ENCODE data around the gene CDC14B.

The CDC14B gene

DNA sequence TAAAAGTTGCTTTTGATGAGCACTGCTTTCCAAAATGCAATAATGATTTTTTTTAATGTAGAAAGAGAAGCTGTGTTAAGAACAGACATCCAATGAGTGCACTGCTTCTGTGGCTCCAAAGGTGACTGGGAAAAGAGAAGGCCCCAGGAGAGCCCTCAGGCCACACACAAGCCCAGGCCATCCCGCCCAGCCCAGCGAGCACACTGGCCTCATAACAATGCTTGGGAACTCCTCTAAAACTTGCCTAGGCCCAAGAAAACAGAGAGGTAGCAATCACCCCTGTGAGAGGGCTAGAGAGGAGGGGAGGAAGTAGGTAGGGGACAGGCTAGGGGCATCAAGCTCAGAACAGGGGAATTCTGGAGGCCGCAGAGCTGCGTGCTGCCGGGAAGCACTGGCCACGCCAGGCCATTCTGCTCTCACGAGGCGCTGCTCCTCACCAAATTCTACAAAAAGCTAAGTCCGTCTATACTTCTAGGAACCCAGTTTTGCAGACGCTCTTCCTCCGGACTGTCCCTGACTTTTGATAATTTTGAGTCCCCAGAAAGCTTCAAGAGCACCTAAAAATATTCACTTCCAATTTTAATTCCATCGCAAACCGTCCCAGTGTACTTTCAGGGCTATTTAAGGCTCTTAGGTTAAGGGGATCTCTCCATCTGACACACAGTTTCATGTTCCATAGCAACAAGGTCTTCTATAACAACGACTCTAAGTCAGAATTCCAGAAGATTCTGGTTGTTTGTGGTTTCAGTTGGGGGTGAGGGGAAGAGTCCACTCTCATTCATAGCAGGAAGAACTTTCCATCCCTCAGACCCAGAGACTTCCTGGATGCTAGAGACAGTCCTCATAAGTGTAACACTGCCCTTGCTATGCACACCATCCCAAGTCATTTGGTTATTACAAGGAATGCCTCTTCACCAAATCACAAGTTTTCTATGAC is 118.7 kb downstream of the CDC14B start:
- no peak for DNase-seq

DNA sequence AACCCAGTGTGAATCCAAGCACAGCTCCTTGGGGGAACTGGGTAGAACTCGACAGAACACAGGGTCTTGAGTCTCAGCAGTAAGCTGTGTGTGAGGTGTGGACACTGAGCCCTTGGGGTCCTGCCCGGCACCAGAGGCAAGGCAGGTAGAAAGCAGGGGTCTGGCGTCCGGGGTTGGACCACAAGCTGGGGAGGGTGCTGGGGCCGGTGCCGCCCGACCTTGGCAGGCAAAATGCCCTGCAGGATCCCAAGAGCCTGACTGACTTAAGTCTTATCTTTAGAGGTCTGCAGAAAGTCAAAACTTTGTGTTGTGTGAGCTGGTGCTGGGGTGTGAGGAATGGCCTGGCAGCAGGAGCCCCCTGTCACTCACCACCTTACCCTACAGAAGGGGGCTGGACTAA is 120.4 kb downstream of the CDC14B start:
- no peak for DNase-seq

DNA sequence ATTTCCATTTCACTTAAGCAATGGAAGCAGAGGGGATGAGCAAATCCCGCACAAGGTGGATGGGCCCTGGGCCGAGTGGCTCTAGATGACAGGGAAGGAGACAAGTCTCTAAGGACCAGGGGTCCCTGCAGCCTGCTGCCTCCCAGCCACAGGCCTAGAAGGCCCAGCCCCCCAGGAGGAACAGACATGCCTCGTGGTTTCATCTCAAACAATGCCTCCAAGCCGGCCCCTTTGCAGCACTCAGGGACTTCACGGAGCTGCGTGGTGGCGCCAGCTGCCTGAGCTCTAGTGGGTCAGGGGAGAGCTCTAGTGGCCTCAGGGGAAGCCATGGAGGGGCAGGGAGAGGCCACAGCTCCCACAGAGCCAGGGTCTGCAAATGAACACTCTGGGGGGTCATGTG is 120.8 kb downstream of the CDC14B start:
- no peak for DNase-seq

DNA sequence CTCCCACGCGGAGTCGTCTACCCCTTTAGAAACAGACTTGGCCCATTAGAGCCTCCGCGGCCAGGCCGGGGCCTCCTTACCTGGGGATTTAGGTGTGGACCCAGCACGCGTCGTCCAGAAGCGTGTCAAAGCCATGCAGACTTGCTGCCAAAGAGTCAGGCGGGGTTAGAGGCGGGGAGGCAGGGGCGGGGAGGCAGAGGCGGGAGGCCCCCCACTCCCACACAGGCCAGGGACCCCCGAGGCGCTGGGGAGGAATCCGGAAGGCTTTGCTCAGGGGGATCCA is 122.6 kb downstream of the CDC14B start:
- no peak for DNase-seq

DNA sequence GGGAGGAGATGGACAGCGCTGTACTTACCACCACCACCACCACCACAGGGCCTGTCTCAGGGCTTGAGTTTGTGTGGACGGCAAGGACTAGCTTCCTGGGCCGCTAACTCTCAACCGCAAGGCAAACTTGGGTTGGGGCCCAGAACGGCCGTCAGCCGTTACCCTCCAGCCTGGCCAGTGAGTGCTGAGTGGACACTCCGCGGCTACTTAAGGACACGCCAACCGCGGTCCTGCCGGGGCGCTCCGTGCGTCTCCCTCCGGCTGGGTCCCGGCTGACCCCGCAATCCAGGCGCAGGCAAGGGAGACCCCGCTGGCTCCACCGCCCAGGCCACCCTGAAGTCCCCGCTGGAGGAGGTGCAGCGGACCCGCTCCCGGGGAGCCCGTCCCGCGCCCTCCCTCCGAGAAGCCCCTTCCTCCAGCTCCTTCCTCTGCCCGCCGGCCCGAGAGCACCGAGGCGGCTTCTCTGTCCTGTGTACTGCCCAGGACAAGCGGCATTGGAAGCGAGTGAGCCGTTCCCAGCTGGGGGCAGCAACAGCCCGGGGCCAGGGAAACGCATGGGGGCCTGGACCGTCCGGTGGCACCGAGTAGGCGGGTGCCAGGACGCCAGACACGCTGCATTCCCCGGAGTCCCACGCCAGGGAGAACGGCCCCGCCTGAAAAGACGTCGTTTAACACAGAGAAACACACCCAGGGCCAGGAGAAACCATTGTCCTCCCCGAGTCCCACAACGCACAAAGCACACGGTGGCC is 123.1 kb downstream of the CDC14B start:
- no peak for DNase-seq

DNA sequence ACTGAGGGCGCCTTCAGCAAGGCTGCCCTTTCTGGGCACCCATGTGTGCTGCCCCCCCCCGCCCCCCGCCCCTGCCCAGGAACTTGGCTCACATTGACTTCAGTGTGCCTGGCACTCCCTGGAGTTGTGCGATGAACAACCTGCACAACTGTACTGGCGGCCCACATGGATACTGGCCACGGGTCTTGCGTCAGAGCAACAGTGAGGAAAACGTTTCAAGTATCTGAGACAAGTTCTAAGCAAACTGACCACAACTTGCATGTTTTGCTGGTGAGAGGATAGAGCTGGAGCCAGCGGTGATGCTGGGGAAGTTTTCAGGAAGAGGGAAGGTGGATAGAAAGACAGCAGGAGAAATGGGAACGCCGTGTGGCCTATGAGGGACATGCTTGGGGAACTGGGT is 124.3 kb downstream of the CDC14B start:
- no peak for DNase-seq

DNA sequence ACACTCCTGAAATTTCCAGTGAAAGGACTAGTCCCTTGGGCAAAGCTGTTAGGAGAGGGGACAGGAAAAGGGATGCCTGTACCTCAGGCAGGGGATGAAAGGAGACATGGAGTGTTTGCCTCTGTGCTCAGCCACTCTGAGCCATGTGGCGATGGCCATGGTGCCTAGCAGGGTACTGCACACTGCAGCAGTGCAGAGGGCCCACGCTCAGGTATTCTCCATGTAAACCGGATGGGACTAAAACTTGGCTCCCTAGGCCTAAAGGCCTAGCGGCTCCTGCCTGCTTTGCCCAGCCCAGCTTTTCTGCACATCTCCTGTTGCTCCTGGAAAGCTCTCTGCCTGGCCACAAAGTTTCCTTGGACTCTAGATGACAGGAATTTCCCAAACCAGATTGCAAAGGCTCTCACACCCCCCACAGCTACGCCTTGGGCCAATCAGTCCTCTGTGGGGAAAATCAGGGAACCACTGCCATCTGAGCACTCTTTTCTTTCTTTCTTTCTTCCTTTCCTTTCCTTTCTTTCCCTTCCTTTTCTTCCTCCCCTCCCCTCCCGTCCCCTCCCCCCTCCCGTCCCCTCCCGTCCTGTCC is 125.3 kb downstream of the CDC14B start:
- no peak for DNase-seq

DNA sequence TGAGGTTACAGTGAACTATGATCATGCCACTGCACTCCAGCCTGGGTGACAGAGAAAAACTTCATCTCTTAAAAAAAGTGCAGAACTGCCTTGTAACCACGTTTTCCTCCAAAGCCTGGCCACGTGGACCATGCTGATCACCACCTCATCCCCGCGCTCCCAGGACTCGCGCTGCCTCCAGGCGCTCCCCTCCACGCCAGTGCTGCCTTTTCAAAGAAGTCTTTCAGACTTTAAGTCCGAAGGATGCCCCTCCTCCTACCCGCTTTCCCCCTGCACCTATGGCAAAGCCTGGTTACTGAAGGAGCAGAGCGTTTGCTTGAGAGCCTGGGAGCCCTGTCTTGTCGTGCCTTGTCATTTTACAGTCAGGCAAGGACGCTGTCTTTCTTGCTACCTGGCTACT is 125.9 kb downstream of the CDC14B start:
- DNase-seq, result no peak

DNA sequence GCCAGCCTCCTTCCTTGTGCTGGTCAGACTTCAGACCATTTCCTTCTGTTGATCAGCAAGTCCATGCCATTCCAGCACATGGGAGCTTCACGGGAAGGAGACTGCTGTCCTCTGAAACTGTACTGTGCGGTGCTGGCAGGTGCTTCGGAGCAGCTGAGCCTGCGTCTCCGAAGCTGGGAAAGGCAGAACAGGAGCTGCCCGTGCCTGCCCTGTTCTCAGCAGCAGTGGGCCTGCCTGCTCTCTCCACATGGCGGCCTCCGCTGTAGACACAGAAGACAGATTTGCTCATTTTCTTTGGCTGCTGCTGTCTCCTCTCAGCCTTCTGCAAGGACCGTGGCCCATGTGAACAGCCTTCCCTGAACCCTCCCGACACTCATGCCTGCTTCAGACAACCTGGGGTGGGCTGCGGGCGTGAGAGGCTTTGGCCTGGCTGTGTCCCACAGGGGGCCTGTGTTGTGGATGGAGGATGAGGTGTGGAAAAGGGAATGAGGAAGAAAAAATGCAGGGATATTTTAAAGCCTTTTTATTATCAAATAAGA is 126.6 kb downstream of the CDC14B start:
- DNase-seq, result no peak

DNA sequence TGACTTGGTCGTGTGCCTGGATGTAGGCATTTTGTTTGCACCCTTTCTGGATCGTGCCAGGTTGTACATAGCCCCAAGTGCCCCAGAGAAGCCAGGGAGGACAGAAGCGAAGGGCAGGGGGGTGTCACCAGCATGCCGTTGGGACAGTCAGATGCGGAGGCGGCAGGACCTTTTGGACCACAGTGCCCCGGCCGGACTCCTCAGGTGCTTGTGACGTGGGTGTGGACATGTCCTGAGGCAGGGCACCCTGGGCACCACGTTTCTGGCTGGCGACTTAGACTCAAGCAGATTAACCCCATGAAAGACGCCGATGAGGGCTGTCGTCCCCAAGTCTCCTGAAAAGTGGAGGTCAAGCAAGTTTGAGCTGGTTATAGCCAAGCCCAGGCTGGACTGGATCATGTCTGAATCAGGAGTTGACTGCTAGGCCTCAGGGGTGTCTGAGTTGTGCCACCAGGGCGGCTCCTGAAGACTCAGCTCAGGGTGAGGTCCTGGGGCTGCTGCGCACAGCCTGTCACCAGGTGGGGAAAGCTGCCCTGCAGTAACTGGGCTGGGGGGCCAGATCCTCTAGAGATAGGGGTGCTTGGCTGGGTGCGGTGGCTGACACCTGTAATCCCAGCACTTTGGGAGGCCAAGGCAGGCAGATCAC is 127.6 kb downstream of the CDC14B start:
- DNase-seq, result no peak

DNA sequence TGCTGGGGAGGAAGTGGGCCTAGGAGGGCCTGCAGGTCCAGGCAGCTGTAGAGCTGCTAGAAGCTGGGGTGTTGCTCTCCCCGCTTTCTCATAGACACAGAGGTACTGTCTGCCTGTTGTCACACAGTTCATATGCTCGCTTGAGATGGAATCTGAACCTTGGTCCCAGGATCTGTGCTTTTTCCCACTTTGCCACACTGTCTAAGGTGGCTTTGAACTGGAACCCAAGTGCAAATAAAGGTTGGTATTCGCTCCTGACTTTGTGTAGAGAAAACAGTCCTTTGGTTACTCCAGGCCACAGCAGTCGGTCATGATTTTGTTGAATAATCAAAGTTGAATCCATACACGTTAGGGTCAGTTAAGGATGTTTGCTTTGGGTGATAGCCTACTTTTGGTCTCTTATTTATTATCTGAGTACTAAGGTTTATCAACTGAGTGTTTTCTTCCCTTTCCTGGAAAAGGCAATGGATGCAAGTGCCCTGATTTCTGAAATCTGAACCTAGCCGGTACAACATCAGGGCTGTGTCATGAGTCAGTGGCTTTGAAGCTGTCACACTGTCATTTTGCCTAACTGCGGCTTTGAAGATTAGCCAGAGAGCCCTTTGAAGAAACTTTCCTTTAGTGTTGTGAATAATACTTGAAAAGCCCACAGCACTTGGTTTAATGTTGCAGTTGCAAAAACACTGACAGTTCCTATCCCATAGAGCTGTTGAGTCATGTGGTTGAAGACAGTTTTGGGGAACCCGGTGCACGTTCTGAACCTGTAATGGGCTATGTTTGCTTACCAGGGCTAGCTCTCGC is 128.4 kb downstream of the CDC14B start:
- DNase-seq, result no peak

DNA sequence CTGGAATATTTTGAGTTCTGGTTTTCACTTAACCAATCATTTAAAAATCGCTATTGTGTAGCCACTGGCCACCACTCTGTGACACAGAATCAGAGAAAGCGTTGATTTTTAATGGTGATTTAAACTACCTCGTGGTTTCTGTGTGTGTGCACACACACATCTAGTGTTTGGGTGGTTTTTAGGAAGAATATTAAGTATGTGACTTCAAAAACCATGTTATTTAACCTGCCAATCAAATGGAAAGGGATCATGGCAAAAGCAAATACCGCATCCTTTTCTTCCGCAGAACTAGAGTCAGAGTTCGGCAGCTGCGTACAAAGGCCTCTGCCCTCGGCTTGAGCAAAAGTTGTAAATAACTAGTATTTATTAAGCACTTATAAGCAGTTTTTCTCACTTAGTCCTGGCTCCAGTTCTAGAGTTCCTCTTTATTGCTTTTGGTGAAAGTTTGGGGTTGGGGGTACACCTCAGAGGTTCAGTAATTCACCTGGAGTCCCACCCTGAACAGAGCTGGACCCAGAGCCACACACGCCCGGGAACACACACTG is 129.0 kb downstream of the CDC14B start:
- DNase-seq, result no peak

DNA sequence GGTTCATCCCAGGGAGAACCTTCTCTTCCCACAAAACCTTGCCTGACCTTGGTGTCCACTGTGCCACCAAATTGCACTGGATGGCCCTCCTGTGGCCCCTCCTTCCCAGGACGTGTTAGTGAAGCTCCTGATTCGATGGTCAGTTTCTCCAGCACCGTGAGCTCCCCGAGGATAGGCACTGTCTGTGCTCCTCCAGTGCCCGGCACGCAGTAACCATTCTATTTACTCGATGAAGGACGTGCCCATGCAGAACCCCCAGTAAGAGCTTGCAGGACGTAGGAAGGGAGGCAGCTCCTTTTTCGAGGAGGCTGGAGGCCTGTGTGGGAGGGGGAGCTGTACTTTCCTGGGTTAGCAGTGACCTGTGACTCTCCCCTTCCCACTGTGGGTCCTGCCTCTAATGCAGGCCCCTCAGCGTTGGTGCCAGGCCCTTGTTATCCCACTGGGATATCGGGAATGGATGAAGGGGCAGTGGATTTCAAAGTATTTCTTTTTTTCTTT is 130.1 kb downstream of the CDC14B start:
- DNase-seq, result no peak

DNA sequence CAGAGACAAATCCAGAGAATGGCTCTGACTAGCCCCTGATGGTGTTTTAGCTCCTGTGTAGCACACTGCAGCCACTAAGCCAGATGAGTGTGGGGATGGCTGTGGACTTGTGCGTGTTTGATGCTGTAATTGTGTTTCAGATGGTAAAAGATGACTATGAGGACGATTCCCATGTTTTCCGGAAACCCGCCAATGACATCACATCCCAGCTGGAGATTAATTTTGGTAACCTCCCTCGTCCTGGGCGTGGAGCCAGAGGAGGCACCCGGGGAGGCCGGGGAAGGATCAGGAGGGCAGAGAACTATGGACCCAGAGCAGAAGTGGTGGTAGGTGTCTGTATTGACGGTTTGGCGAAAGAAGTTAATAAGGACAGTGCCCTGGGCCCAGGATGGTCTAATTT is 131.7 kb downstream of the CDC14B start:
- DNase-seq, result no peak

DNA sequence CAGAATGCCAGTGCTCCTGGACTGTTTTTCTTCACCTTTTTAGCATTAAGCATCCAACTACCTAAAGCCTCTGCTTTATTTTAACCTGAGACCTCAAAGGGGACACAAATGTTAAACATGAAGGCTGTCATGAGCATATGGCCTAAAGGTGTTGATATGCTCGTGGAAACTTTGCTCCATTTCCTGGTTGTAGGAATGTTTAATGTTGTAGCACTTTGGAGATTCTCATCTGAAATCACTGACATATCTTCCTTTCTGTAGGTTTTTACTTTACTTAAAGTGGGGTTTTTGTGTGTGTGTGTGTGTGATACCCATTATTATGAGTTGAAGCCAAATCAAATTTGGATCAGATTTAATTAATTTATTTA is 132.6 kb downstream of the CDC14B start:
- no peak for DNase-seq

DNA sequence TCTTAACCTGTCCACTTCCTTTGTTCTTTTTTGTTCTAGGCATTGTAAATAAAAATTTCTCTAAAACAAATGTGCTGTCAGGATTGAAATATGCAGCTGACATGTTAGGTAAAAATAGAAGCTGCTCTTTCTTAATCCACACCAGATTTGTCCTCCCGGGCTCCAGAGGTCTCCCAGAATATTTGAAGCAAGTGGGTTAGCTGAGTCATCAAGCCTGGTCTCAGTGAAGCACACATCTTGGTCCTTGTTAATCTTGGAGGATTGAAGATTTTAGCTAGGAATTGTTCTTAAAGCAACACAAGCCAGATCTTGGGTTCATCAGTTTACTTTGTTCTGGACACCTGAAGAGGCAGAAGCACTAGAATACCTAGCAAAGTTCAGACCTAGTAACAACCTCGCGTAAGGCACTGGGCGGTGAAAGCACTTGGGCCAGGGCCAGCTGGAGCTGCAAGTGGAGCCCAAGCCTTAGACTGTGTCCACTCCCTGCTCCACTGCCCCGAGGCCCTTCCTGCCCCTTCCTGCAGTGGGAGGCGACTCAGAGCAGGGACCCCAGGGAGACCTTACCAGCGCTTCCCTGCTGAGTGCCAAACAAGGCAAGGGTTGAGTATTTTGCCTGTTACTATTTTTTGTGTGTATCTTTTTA is 133.1 kb downstream of the CDC14B start:
- no peak for DNase-seq

DNA sequence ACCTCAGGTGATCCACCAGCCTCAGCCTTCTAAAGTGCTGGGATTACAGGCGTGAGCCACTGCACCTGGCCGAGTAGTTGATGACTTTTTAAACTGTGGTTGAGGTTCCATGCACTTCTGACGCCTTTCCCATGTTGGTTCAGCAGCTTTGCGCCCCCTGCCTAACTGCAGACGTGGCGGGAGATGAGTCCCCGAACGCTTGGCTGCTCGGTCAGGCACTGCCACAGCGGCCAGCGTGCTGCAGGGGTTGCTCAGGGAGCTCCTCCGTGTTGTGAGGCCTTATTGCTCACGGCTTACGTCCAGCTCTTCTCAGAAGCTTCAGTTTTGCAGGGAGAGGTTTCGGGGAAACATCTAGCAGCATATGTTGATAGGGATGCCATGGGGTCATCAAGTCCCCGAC is 134.4 kb downstream of the CDC14B start:
- no peak for DNase-seq

DNA sequence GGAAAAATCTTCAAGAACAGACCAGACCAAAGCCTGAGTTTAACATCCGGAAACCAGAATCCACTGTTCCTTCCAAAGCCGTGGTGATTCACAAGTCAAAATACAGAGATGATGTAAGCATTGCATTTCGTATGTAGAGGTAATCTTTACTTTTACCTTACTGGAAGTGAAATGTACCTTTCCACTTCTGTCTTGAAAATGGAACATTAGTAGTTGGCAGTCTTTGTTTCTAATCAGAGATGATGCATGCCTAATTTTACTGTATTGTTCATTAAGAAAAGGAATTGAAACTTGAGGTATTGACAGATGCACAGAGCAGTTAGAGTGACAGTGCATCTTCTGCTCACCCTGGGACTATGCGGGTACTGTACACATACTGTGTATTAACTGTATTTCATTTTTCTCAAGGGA is 135.1 kb downstream of the CDC14B start:
- DNase-seq, result no peak

DNA sequence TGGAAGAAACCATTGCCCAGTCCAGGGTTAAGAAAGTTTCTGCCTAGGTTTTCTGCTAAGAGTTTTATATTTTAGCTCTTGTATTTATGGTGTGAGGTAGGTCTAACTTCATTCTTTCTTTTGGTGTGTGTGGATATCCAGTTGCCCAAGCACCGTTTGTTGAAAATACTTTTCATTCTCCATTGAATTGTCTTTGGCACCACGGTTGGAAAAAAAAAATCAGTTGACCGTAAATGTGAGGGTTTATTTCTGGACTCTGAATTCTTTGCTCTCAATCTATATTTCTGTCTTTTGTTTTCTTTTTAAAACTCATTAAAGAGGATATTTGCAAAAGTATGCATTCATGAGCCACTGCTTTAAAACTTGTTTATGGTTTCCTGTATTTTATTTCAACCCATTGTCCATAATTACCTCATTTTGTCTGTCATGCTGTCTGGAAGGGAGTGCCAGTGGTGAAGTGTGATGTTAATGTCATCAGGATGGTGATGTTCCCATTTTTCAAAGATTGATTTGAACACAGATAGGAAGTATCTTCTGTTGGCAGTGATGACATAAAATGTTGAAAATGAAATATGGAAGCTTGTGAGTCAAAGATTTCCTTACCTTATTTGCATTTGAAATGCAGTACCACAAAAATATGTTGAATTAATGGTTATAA is 135.8 kb downstream of the CDC14B start:
- DNase-seq, result no peak

DNA sequence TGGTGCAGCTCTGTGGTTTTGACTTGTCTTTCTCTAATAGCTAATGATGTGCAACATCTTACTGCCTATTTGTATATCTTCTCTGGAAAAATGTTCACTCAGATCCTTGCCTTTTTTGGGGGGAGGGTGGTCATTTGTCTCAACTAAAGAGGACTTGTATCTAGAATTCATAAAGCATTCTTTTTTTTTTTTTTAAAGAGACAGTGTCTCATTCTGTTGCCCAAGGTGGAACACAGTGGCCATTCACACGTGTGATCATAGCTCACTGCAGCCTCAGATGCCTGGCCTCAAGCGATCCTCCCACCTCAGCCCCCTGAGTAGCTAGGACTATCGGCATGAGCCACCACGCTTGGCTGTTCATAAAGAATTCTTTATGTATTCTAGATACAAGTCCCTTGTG is 136.4 kb downstream of the CDC14B start:
- no peak for DNase-seq

DNA sequence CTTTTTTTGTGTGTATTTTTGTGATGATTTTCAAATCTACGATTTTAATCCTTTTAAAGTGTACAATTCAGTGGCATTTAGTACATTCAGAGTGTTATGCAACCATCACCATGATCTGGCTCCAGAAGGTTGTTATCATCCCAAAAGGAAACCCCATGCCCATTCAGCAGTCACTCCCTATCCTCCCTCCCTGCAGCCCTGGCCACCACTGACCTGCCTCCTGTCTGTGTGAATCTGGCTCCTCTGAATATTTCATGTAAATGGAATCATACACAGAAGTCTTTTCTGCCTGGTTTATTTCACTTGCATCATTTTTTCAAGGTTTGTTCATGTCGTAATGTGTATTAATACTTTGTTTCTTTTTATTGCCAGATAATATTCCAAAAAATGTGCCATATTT is 137.2 kb downstream of the CDC14B start:
- DNase-seq, result no peak
